Stimulated activated naive B cell treated with anti-CD40 and anti-IgM and Interleukin-4, amounts not matched to agents 10 μg/mL and 1 μg/mL and 100 μg/mL, for 72 hours (primary cell): ENCODE measurements around the gene FGF9.

Source experiments
- ATAC-seq, 2 donors: fragments of 150-1000 bp; cut with Tn5 transposase; replicated peaks; 2 replicates each; pipeline ENCODE4 v1.10.0; 2021; ENCODE audit warnings: moderate library complexity in 1 of 2
- DNase-seq: peaks from one replicate; pipeline ENCODE4 v3.0.0; 2021
- H3K27ac Mint-ChIP-seq: one replicate; pipeline ENCODE4 v1.8.0; 2022; ENCODE audit warnings: mild to moderate bottlenecking, mixed read lengths
- H3K27me3 Mint-ChIP-seq, 2 donors: one replicate each; pipeline ENCODE4 v1.8.0; 2022; ENCODE audit warnings: mixed read lengths in 2 of 2
- H3K36me3 Mint-ChIP-seq, 2 donors: one replicate each; pipeline ENCODE4 v1.8.0; 2022; ENCODE audit warnings: mixed read lengths in 2 of 2, mild to moderate bottlenecking in 1 of 2
- H3K4me1 Mint-ChIP-seq, 2 donors: one replicate each; pipeline ENCODE4 v1.8.0; 2022; ENCODE audit warnings: mixed read lengths in 2 of 2, mild to moderate bottlenecking in 1 of 2
- H3K4me3 Mint-ChIP-seq, 2 donors: one replicate each; pipeline ENCODE4 v1.8.0; 2022; ENCODE audit warnings: mild to moderate bottlenecking in 2 of 2, mixed read lengths in 2 of 2, moderate library complexity in 1 of 2
- H3K9me3 Mint-ChIP-seq, 2 donors: one replicate each; pipeline ENCODE4 v1.8.0; 2022; ENCODE audit warnings: mixed read lengths in 2 of 2, mild to moderate bottlenecking in 1 of 2

The FGF9 gene

DNA sequence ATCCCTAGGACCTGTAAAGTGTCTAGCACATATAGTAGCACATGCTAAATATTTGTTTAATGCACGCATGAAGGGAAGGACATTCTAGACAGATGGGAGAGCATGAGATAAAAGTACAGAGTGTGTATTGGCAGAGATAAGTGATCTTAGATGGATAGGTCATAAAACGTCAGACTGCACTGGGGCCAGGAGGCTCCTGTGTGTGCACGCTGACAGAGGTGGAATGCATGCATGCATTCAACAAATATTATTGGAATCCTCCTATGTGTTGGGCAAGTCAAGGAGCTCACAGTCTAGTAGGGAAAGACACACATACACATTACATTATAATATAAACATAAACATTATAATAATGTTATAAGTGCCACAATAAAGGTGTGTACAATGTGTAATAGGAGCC is 73.3 kb downstream of the FGF9 start:
- Mint-ChIP-seq H3K27me3 (peaks cover 0 to 7% of the 10 kb centered on the region in 2 donors), H3K27ac (no peak overlapping the region), H3K36me3 (no peaks in the 10 kb centered on the region), H3K9me3 (no peaks in the 10 kb centered on the region), H3K4me3 (no peak overlapping the region), H3K4me1 (no peaks in the 10 kb centered on the region)
- ATAC-seq (no peak), DNase-seq (no peak)

DNA sequence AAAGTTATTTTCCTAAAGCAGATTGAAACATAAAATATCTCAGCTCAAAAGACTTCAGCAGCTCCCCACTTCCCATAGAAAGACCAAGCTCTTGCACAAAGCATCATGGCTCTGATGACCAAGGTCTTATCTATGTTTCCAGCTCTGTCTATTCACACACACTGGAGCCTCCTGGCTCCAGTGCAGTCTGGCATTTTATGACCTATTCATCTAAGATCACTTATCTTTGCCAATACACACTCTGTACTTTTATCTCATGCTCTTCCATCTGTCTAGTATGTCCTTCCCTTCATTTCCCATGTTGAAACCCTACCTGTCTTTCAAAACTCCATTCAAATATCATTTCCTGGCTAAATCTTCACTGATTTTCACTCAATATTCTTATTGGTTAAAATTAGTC is 74.4 kb downstream of the FGF9 start:
- peaks cover 4 to 7% of the 10 kb centered on the region in 2 donors for H3K27me3 Mint-ChIP-seq
- no peaks in the 10 kb centered on the region for H3K36me3 Mint-ChIP-seq
- no peak overlapping the region for H3K4me3 Mint-ChIP-seq
- ATAC-seq = no peak
- H3K4me1 Mint-ChIP-seq = no peaks in the 10 kb centered on the region
- no peak overlapping the region for H3K27ac Mint-ChIP-seq
- peaks cover 4 to 5% of the 10 kb centered on the region in 2 donors for H3K9me3 Mint-ChIP-seq
- no peak for DNase-seq

DNA sequence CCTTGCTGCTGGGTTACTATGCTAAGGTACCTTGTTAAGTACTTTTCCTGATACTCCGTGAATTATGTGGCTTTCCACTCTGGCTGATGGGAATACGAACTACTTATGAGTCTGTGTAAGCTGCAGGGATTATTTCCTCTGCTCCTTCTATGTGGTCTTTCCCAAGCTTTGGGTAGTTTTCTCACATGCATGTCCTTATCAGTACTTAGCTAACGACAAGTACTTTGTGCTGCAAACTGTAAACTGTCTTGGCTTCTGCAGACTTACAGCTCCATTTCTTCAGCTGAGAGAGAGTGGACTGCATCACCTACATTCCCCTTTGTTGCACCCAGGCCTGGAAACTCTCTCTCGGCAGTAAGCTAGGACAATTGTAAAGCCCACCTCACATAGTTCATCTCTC is 76.6 kb downstream of the FGF9 start:
- Mint-ChIP-seq H3K27me3 (peaks cover 9 to 14% of the 10 kb centered on the region in 2 donors), H3K27ac (no peak overlapping the region), H3K4me1 (no peaks in the 10 kb centered on the region), H3K36me3 (peaks cover 0 to 2% of the 10 kb centered on the region in 2 donors), H3K4me3 (no peak overlapping the region), H3K9me3 (peaks cover 7 to 9% of the 10 kb centered on the region in 2 donors)
- no peak for DNase-seq
- ATAC-seq = no peak

DNA sequence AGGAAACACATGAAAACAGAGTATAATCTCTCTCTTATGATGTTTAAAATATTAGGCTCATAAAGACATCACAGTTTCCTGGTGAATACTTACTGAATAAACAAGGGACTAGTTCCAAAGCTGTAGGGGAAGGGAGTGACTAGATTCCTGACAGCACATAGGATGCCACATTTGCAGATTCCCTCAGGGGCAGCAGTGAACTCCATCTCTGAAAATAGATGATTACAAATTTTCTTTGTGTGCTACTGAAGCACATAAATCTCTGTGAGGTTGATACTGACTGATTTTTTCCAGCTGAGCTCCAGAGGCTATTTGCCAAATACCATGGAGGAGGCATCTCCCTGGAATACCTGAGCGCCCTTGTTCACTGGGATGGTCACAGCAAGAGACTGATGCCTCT is 77.3 kb downstream of the FGF9 start:
- no peak for ATAC-seq
- Mint-ChIP-seq H3K4me1 (no peaks in the 10 kb centered on the region), H3K27me3 (peaks cover 9 to 14% of the 10 kb centered on the region in 2 donors), H3K27ac (no peak overlapping the region), H3K9me3 (peaks cover 7 to 9% of the 10 kb centered on the region in 2 donors), H3K36me3 (peaks cover 0 to 2% of the 10 kb centered on the region in 2 donors), H3K4me3 (no peak overlapping the region)
- no peak for DNase-seq

DNA sequence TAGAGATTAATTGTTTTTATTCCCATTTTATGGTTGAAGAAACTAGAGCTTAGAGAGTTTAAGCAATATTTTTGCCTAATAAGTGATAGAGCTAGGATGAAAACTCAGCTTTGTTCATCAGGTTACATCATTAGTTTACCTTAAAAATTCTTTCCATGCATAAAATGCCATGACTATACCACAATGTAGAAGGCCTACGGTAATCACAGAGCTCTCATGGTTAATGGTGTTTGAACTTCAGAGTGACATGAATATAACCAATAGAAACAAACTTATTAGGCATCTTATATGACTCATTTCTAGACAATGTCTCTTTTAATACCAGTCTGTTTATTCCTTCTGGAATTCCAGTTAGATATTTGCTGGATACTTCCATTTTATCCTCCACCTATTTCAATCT is 78.5 kb downstream of the FGF9 start:
- peaks cover 9 to 14% of the 10 kb centered on the region in 2 donors for H3K27me3 Mint-ChIP-seq
- ATAC-seq (no peak), DNase-seq (no peak)
- peaks cover 7 to 9% of the 10 kb centered on the region in 2 donors for H3K9me3 Mint-ChIP-seq
- peaks cover 0 to 2% of the 10 kb centered on the region in 2 donors for H3K36me3 Mint-ChIP-seq
- H3K4me3 Mint-ChIP-seq = no peak overlapping the region
- H3K27ac Mint-ChIP-seq = no peak overlapping the region
- no peaks in the 10 kb centered on the region for H3K4me1 Mint-ChIP-seq

DNA sequence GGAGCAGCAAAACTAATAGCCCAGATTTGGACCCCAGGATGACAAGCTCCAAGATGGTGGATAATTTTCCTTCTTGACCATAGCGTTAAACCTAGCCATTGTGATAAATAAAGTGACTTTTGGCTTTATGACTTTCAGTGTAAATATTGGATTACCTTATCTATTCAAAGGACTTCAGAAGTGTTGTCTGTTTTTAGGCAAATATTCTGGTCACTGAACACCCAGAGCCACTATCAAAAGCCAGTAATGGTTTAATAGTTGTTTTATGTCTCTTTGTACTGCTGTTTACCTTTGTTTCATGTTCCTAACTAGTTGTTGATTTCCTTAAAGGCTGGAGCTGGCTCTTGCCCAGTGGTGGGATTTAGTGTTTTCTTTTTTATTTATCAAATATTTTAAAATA is 81.6 kb downstream of the FGF9 start:
- DNase-seq (no peak), ATAC-seq (no peak)
- H3K4me3 Mint-ChIP-seq = no peak overlapping the region
- no peak overlapping the region for H3K27ac Mint-ChIP-seq
- no peaks in the 10 kb centered on the region for H3K4me1 Mint-ChIP-seq
- H3K9me3 Mint-ChIP-seq = peaks cover 7 to 9% of the 10 kb centered on the region in 2 donors
- H3K36me3 Mint-ChIP-seq = peaks cover 0 to 2% of the 10 kb centered on the region in 2 donors
- peaks cover 13 to 15% of the 10 kb centered on the region in 2 donors for H3K27me3 Mint-ChIP-seq

DNA sequence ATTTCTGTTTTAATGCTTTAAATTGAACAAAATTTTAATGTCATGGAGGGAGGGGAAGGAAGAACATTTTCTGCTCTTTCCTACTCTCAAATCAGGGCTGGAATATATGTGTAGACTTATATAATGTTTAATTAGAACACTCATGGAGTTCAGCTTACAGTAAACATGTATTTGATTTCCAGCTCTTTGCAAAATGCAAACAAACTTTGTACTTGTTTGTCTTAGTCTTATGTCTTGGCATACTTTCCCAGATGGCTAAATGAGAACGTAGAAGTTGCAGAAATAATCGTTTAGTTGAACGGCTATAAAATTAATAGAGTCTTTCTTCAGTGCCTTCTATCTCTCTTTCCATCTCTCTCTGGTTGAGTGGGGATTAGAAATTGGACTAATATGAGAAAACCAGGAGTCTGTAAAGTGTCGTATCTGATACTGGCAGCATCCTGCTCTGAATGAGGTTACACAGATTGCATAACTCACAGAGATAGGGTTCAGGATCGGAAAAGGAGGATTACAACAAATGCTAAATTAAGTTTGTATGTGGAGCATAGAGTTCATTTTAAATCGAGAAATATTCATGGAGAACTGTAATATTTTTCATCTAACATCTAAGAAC is 82.3 kb downstream of the FGF9 start:
- no peak overlapping the region for H3K4me3 Mint-ChIP-seq
- ATAC-seq (no peak), DNase-seq (no peak)
- H3K9me3 Mint-ChIP-seq = peaks cover 7 to 9% of the 10 kb centered on the region in 2 donors
- H3K36me3 Mint-ChIP-seq = peaks cover 0 to 2% of the 10 kb centered on the region in 2 donors
- no peaks in the 10 kb centered on the region for H3K4me1 Mint-ChIP-seq
- H3K27ac Mint-ChIP-seq = no peak overlapping the region
- peaks cover 7 to 15% of the 10 kb centered on the region in 2 donors for H3K27me3 Mint-ChIP-seq
